CD4-positive, alpha-beta T cell (primary cell): ENCODE results near the gene PABPN1. TPM values are rescaled to one million over a fixed set of nuclear protein-coding genes. Genes with fewer than 3 reads are reported as not detected.

Experiments
- ATAC-seq: fragments of 200-7000 bp; cut with Tn5 transposase; one replicate; pipeline ENCODE4 v1.10.0; 2022; ENCODE audit warnings: mild to moderate bottlenecking; ENCODE audit not compliant: poor library complexity
- CTCF ChIA-PET: fragments of 350-600 bp; sonication (Branson Sonifier 250); formaldehyde crosslinking; loops from one replicate; lab custom pipeline; 2021; ENCODE audit warnings: antibody characterized with exemption, inconsistent platforms; lab: Charles Lee
- POLR2A ChIA-PET: fragments of 350-600 bp; sonication (Branson Sonifier 250); formaldehyde crosslinking; loops from one replicate; lab custom pipeline; 2021; ENCODE audit warnings: antibody characterized with exemption, inconsistent platforms; lab: Charles Lee
- DNase-seq, 14 experiments: peaks; one replicate each; pipeline ENCODE4 v3.0.0-alpha.2; 2013 to 2020; ENCODE audit warnings: mixed read lengths in 2 of 14
- H3K27ac ChIP-seq, 2 donors: one replicate each; pipeline versions ENCODE4 v1.5.1 to v1.7.0; 2013; ENCODE audit warnings: low read length in 2 of 2, low read depth in 1 of 2, mild to moderate bottlenecking in 1 of 2
- H3K27me3 ChIP-seq, 2 experiments: 1 replicate in 1 of 2; 2 replicates in 1 of 2; pipeline versions ENCODE4 v1.6.1 to v1.7.0; 2013; ENCODE audit warnings: low read length in 2 of 2, control low read depth in 1 of 2, mild to moderate bottlenecking in 1 of 2, moderate library complexity in 1 of 2; ENCODE audit not compliant: insufficient read depth in 2 of 2, control insufficient read depth in 1 of 2
- H3K36me3 ChIP-seq: one replicate; pipeline ENCODE4 v1.6.1; 2013; ENCODE audit warnings: low read length, control low read depth; ENCODE audit not compliant: insufficient read depth
- H3K4me1 ChIP-seq: one replicate; pipeline ENCODE4 v1.6.1; 2013; ENCODE audit warnings: low read length, control low read depth; ENCODE audit not compliant: insufficient read depth
- H3K4me3 ChIP-seq: one replicate; pipeline ENCODE4 v1.5.1; 2013; ENCODE audit warnings: mild to moderate bottlenecking, low read length, moderate library complexity
- H3K9me3 ChIP-seq, 2 experiments: 1 replicate in 1 of 2; 2 replicates in 1 of 2; pipeline versions ENCODE4 v1.6.1 to v1.7.0; 2013; ENCODE audit warnings: low read length in 2 of 2, mild to moderate bottlenecking in 2 of 2, control low read depth in 1 of 2, moderate library complexity in 1 of 2; ENCODE audit not compliant: control insufficient read depth in 1 of 2, insufficient read depth in 1 of 2
- H3K27ac Mint-ChIP-seq: one replicate; pipeline ENCODE4 v1.8.0; 2020; ENCODE audit warnings: mixed read lengths
- H3K27me3 Mint-ChIP-seq: one replicate; pipeline ENCODE4 v1.8.0; 2021; ENCODE audit warnings: mixed read lengths
- H3K36me3 Mint-ChIP-seq: one replicate; pipeline ENCODE4 v1.8.0; 2021; ENCODE audit warnings: low read depth, mixed read lengths
- H3K4me1 Mint-ChIP-seq: one replicate; pipeline ENCODE4 v1.8.0; 2021; ENCODE audit warnings: low read depth, mixed read lengths
- H3K4me3 Mint-ChIP-seq: one replicate; pipeline ENCODE4 v1.8.0; 2020; ENCODE audit warnings: mild to moderate bottlenecking, mixed read lengths
- H3K9me3 Mint-ChIP-seq: one replicate; pipeline ENCODE4 v1.8.0; 2020; ENCODE audit warnings: mixed read lengths
- intact Hi-C, 2 experiments: fragments of 100-400 bp; cut with DNase I in 1 of 2; cut with micrococcal nuclease in 1 of 2; formaldehyde crosslinking; loops; one replicate each; pipeline versions ENCODE4 v1.15.1 to v1.9.0; 2023 to 2025; cut with DNase I, micrococcal nuclease
- total RNA-seq, 174 experiments: library from RNA in 2 of 174; stranded (reverse) in 2 of 174; gene quantifications; one replicate each; pipeline ENCODE4 v1.2.3 and lab custom pipeline; 2021 to 2026
- TF ChIP-seq, protein P1 (sequence below): fragments of 200-600 bp; IDR thresholded peaks from one replicate; pipeline ENCODE4 v1.8.0; 2022; ENCODE audit warnings: antibody characterized with exemption, mild to moderate bottlenecking

PABPN1 gene
- total RNA-seq, 2 experiments from 2014 or later: 188 to 195 TPM

- Mint-ChIP-seq H3K4me3 (peak within 1 kb of the TSS; percentile 98), H3K4me1 (peaks cover 39% of the 10 kb centered on the region), H3K36me3 (peaks cover 15% of the 10 kb centered on the region), H3K27me3 (peaks cover 23% of the 10 kb centered on the region), H3K27ac (peak within 1 kb of the TSS; percentile 97), H3K9me3 (no peaks in the 10 kb centered on the region)
- peaks cover 11% of the 10 kb centered on the region for H3K36me3 ChIP-seq
- peaks cover 14 to 16% of the 10 kb centered on the region in 2 experiments for H3K27me3 ChIP-seq
- DNase-seq (peak; percentile 77 to 95 (median 88)), ATAC-seq (peak; percentile 53)
- ChIA-PET CTCF (interaction anchor here (0.6 to 4.4 kb wide), 10 partner anchors 9 to 1129 kb away, joined by 3 to 66 read pairs (median 4); partner anchors contain the start of genes CBLN3, KHNYN and PABPN1), POLR2A (interaction anchor here (0.7 to 10.5 kb wide), 29 partner anchors 9 to 1865 kb away, joined by 3 to 455 read pairs (median 4); partner anchors contain the start of genes ACIN1, C14orf119, DAD1 and DCAF11)
- H3K4me3 ChIP-seq: peak within 1 kb of the TSS; percentile 75
- peaks cover 0 to 8% of the 10 kb centered on the region in 2 experiments for H3K9me3 ChIP-seq
- TF ChIP-seq, protein P1, sequence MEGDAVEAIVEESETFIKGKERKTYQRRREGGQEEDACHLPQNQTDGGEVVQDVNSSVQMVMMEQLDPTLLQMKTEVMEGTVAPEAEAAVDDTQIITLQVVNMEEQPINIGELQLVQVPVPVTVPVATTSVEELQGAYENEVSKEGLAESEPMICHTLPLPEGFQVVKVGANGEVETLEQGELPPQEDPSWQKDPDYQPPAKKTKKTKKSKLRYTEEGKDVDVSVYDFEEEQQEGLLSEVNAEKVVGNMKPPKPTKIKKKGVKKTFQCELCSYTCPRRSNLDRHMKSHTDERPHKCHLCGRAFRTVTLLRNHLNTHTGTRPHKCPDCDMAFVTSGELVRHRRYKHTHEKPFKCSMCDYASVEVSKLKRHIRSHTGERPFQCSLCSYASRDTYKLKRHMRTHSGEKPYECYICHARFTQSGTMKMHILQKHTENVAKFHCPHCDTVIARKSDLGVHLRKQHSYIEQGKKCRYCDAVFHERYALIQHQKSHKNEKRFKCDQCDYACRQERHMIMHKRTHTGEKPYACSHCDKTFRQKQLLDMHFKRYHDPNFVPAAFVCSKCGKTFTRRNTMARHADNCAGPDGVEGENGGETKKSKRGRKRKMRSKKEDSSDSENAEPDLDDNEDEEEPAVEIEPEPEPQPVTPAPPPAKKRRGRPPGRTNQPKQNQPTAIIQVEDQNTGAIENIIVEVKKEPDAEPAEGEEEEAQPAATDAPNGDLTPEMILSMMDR: no peak
- peaks cover 30% of the 10 kb centered on the region for H3K4me1 ChIP-seq
- intact Hi-C loops: loop anchor here (1.0 to 10.0 kb wide), 7 partner anchors 18 to 1142 kb away; partner anchors contain the start of genes DAD1 (in 1 of the 2), HAUS4 (in 1 of the 2), PABPN1 (in 1 of the 2) and SDR39U1 (in 1 of the 2)
- peak within 1 kb of the TSS; percentile 93 to 97 for H3K27ac ChIP-seq
Observed at GRCh38 chr14:23302290-23303225, 18.7 kb upstream of the PABPN1 start, which contains the start of gene PPP1R3E. Gene PPP1R3E (minus strand): TSS chr14:23302859. CDS start chr14:23302576, 283 bp downstream.

- no peak within 1 kb of the TSS for H3K27ac ChIP-seq
- ChIA-PET CTCF (no interaction called here), POLR2A (interaction anchor here (10.5 kb wide), 1 partner anchor 14 kb away, joined by 455 read pairs; the partner anchor contains the start of gene PABPN1)
- H3K4me1 ChIP-seq: peaks cover 15% of the 10 kb centered on the region
- no peaks in the 10 kb centered on the region for H3K9me3 Mint-ChIP-seq
- peaks cover 20 to 26% of the 10 kb centered on the region in 2 experiments for H3K27me3 ChIP-seq
- no peak for ATAC-seq
- TF ChIP-seq, protein P1: no peak
- no peaks in the 10 kb centered on the region for H3K36me3 ChIP-seq
- peaks cover 44% of the 10 kb centered on the region for H3K27me3 Mint-ChIP-seq
- peaks cover 0 to 8% of the 10 kb centered on the region in 2 experiments for H3K9me3 ChIP-seq
- peak in 2 of 14 experiments; percentile 29 to 42 for DNase-seq
- peak within 1 kb of the TSS; percentile 25 for H3K4me3 ChIP-seq
- peaks cover 9% of the 10 kb centered on the region for H3K4me1 Mint-ChIP-seq
- intact Hi-C loops: loop anchor here in 1 of 2 experiments (10.0 kb wide), 1 partner anchor 1138 kb away; the partner anchor contains the start of gene SDR39U1
- no peak within 1 kb of the TSS for H3K27ac Mint-ChIP-seq
- peaks cover 5% of the 10 kb centered on the region for H3K36me3 Mint-ChIP-seq
- H3K4me3 Mint-ChIP-seq: no peak within 1 kb of the TSS
Observed at GRCh38 chr14:23306412-23307145, 14.7 kb upstream of the PABPN1 start, which contains the start of gene BCL2L2. Gene BCL2L2 (plus strand): TSS chr14:23306833. CDS start chr14:23307768, 935 bp downstream.
